GM12865 (cell line): ENCODE data around the gene MBP.
"Not testable (repeated sequence)": the region's sequence is repeated elsewhere in the genome, so short reads cannot be mapped to it uniquely, and the experiment has no call there.

ENCODE experiments used
- DNase-seq: peaks from one replicate; pipeline ENCODE4 v3.0.0; 2010; ENCODE audit warnings: low read depth
- H3K4me3 ChIP-seq: 2 replicates; pipeline ENCODE4 v1.5.1; 2011; ENCODE audit warnings: mild to moderate bottlenecking, low read depth, low read length, control low read depth
- TF ChIP-seq, protein P1 (sequence below): IDR thresholded peaks from 2 replicates; pipeline ENCODE4 v1.5.1; 2011; ENCODE audit warnings: low read length, control low read depth, low read depth, inconsistent platforms; ENCODE audit not compliant: insufficient read depth; ENCODE audit errors: missing control alignments

MBP gene

DNA sequence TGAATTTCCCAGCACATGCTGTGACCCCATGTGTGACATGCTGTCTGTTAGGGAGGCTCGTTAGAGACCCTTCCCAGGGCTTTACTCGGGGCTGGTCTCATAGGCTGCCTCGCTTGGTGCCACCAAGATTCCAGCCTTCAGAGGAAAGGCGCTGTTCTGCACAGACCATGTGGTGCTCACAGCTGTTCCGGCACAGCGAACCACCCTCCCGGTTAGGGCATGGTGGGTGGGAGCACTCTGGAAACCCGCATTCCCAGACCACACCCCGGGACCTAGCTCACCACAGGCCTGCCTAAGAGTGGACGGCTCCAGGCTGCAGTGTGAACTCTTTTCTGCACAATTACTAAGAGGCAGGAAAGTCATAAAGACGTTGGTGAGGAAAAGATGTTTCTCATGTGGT lies 112.0 kb downstream of the MBP start:
- DNase-seq = no peak
- no peak overlapping the region for H3K4me3 ChIP-seq
- TF ChIP-seq, protein P1, sequence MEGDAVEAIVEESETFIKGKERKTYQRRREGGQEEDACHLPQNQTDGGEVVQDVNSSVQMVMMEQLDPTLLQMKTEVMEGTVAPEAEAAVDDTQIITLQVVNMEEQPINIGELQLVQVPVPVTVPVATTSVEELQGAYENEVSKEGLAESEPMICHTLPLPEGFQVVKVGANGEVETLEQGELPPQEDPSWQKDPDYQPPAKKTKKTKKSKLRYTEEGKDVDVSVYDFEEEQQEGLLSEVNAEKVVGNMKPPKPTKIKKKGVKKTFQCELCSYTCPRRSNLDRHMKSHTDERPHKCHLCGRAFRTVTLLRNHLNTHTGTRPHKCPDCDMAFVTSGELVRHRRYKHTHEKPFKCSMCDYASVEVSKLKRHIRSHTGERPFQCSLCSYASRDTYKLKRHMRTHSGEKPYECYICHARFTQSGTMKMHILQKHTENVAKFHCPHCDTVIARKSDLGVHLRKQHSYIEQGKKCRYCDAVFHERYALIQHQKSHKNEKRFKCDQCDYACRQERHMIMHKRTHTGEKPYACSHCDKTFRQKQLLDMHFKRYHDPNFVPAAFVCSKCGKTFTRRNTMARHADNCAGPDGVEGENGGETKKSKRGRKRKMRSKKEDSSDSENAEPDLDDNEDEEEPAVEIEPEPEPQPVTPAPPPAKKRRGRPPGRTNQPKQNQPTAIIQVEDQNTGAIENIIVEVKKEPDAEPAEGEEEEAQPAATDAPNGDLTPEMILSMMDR = no peak

DNA sequence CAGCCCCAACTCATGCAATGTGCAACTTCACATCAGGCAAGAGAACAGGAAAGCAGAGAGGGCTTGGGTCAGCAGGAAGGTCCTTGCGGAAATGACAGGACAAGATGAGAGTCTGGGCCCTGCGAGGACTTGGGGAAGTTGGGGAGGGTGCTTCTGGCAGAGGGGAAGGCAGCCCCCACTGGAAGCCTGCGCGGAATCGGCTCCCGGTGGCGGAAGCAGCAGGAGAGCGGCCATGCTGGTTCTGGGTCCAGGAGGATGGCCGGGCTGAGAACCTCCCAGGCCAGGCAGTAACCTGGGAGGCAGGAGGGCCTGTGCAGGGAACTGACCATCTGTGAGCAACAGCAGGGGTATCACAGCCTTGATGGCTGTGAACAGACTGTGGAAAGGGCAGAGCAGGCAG lies 112.9 kb downstream of the MBP start:
- H3K4me3 ChIP-seq = no peak overlapping the region
- DNase-seq = no peak
- TF ChIP-seq, protein P1 = no peak

DNA sequence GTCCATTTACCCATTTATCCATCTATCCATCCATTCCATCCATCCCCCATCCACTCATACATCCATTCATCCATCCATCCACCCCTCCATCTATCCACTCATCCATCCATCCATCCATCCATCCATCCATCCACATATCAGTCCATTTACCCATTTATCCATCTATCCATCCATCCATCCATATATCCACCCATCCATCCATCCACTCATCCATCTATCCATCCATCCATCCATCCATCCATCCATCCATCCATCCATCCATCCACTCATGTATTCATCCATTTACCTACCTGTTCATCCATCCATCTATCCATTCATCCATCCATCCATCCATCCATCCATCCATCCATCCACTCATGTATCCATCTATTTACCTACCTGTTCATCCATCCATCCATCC lies 113.9 kb downstream of the MBP start:
- DNase-seq, H3K4me3 ChIP-seq: not testable (repeated sequence)

DNA sequence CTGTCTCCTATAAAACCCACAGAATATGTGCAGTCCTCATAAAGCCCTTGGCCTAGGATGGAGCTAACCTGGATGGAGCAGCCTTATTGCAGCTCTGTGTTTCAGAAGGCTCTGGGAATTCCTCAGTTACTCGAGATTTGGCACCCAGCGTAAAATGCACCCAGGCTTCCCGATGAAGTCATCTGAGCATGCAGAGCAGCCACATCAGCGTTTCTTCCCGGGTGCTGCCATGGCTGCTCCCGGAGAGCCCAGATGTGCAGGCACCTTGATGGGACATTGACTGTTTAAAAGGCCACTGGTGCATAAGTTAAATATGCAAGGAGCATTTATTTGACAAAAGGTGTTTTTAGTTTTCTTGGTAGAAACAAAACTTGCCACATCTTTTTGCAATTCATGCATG lies 115.2 kb downstream of the MBP start:
- DNase-seq = no peak
- TF ChIP-seq, protein P1 = no peak
- no peak overlapping the region for H3K4me3 ChIP-seq

DNA sequence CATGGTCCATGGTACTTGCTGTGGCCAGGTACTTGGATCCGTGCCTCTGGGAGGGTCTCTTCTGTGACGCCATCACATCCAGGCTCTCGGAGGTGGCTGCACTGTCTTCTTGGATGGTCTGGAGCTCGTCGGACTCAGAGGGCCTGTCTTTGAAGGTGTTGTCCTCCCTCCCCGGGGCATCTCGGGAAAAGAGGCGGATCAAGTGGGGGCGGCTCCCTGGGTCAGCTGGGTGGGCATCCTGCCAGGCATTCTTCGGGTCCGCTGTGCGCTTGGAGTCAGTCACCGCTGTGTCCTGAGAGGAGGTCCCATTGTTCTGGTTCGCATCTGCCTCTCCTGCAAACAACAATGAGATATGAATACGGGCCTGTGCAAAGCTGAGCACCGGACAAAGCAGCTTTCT lies 115.6 kb downstream of the MBP start:
- DNase-seq = no peak
- TF ChIP-seq, protein P1 = no peak
- no peak overlapping the region for H3K4me3 ChIP-seq

DNA sequence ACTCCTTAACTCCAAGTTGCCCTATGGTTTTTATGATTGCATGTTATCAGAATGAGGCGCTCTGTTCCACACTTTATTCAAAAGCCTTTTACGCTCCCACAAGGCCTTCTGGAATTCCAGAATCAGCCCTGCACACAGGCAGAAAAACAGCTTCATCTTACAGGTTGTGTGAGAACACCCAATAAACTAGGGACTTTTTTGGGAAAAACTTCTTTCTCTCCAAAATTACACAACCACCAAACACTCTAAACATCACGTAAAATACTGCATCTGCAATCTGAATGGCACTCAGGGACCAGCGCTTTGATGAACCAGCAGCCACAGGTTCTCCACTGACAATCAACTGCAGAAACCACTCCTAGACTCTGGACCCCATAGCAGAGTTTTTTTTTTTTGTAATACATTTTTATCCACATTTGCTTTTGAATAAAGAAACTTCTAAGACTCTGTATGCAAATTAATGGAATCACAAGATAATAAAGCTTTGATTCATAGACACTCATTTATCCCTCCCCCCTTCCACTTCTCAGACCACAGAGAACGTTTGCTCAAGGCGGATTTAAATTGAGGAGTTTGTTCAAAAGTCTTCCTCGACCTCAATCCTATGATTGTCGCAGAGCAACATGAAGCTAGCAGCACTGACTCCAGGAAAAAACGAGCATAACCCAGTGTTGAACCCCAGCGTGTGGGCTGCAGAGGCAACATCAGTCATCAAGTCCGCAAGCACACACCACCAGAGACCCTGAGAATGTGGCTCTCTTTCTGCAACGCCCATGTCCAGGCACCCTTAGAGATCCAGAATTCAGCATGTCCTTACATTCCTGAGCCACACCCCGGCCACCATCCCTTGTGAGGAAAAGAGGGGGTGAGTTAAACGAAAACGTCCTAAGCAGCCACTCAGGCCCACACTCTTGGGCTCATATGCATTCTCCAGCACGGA lies 116.5 kb downstream of the MBP start:
- no peak for DNase-seq
- no peak overlapping the region for H3K4me3 ChIP-seq
- TF ChIP-seq, protein P1 = no peak

DNA sequence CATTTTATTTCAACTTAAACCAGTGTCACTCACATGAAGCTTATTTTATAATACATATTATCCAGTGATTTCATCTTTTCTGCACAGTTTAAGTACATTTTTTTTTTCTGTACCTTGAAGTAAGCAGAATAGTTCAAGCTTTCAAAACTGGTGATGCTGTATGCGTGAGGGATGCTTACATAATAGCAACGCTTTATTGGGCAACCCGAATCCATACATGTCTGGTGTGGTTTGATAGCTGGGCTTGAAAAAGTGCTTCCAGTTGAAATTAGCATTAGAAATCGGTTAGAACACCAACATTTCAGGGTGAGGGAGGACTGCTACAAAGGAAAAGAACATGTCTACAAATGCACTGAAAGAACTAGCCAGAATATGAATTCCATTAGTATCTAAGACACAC lies 117.4 kb downstream of the MBP start:
- TF ChIP-seq, protein P1 = no peak
- no peak overlapping the region for H3K4me3 ChIP-seq
- DNase-seq = no peak
